HG03159 (cell line): ENCODE results near the gene BABAM1.

Source experiments
- ATAC-seq: cut with Tn5 transposase; IDR thresholded peaks from one replicate; pipeline ENCODE4 v1.9.1; 2021; ENCODE audit warnings: mild to moderate bottlenecking, moderate library complexity; ENCODE audit not compliant: unreplicated experiment

BABAM1 gene

GRCh38 chr19:17321655-17322489 lies 54.6 kb downstream of the BABAM1 start:
- no peak for ATAC-seq

GRCh38 chr19:17322854-17323253 lies 55.6 kb downstream of the BABAM1 start:
- ATAC-seq = no peak

- ATAC-seq = no peak
Measured at GRCh38 chr19:17323300-17323963, 56.2 kb downstream of the BABAM1 start.

- no peak for ATAC-seq
Measured at GRCh38 chr19:17323964-17324332, 56.7 kb downstream of the BABAM1 start.

- no peak for ATAC-seq
Measured at GRCh38 chr19:17324357-17325114, 57.3 kb downstream of the BABAM1 start.

GRCh38 chr19:17325133-17325532 lies 57.9 kb downstream of the BABAM1 start:
- no peak for ATAC-seq

- no peak for ATAC-seq
Measured at GRCh38 chr19:17325881-17326594, 58.8 kb downstream of the BABAM1 start.

- no peak for ATAC-seq
Measured at GRCh38 chr19:17326595-17326966, 59.3 kb downstream of the BABAM1 start.

- no peak for ATAC-seq
Measured at GRCh38 chr19:17327068-17327653, 59.9 kb downstream of the BABAM1 start.

- no peak for ATAC-seq
Measured at GRCh38 chr19:17327654-17328516, 60.6 kb downstream of the BABAM1 start.
